ENCODE results near the gene BRMS1. TPM values are rescaled to one million over a fixed set of nuclear protein-coding genes. Genes with fewer than 3 reads are reported as not detected.
"Not testable (repeated sequence)": the region's sequence is repeated elsewhere in the genome, so short reads cannot be mapped to it uniquely, and the experiment has no call there.

The BRMS1 gene
- total and polyA plus RNA-seq, 2 experiments from 2014 or later: 59.1 to 61.7 TPM

GRCh38 chr11:66386171-66387069 is 41.5 kb upstream of the BRMS1 start:
- Histone ChIP-seq H3K27me3 (ENCODE audit: insufficient read depth) (no peaks in the 10 kb centered on the region), H3K4me3 (peak overlapping the region; percentile 32; the same call in 1 of the 2 replicates), H3K4me1 (ENCODE audit: insufficient read depth) (no peaks in the 10 kb centered on the region), H2AFZ (peak overlapping the region; percentile 15; the same call in 1 of the 2 replicates), H3K4me2 (peak overlapping the region; percentile 63), H4K20me1 (replicated peaks; ENCODE audit: insufficient read depth) (no peaks in the 10 kb centered on the region), H3K36me3 (ENCODE audit: insufficient read depth) (no peaks in the 10 kb centered on the region), H3F3A (replicated peaks; ENCODE audit: low read depth) (no peaks in the 10 kb centered on the region; the same call in 1 of the 2 replicates), H3K27ac (ENCODE audit: low read depth) (no peak overlapping the region), H3K9me2 (ENCODE audit: insufficient read depth) (no peaks in the 10 kb centered on the region), H3K79me2 (replicated peaks; ENCODE audit: insufficient read depth) (no peaks in the 10 kb centered on the region)
- Mint-ChIP-seq H3K36me3 (ENCODE audit: low read depth) (no peaks in the 10 kb centered on the region), H3K9me3 (no peaks in the 10 kb centered on the region), H3K27me3 (ENCODE audit: insufficient read depth, low read depth, poor library complexity) (peaks cover 6% of the 10 kb centered on the region), H3K4me1 (no peaks in the 10 kb centered on the region), H3K27ac (no peak overlapping the region), H3K4me3 (peak overlapping the region; percentile 53)
- peak; percentile 97 for DNase-seq (ENCODE audit: low spot score)
- ATAC-seq: peak; percentile 74
- TF ChIP-seq STAT1 (IDR thresholded peaks at IDR 0.05; ENCODE audit: unreplicated experiment): no peak
- TF ChIP-seq EZH2 (IDR thresholded peaks at IDR 0.05; ENCODE audit: low read depth, unreplicated experiment): no peak
- no peak for TF ChIP-seq POLR2AphosphoS5 (IDR thresholded peaks at IDR 0.05; ENCODE audit: low read depth)
- TF ChIP-seq CTCF (conservative IDR thresholded peaks at IDR 0.05; ENCODE audit: low read depth in 2 of 2): peak; percentile 90 to 98

GRCh38 chr11:66384316-66384715 is 39.4 kb upstream of the BRMS1 start:
- H4K20me1 ChIP-seq (replicated peaks; ENCODE audit: insufficient read depth): not testable (repeated sequence)

GRCh38 chr11:66380264-66380663 is 35.4 kb upstream of the BRMS1 start:
- H3K36me3 ChIP-seq (ENCODE audit: insufficient read depth); H3K27me3 Mint-ChIP-seq (ENCODE audit: insufficient read depth, low read depth, poor library complexity); H3K4me1 Mint-ChIP-seq; H3K4me2 ChIP-seq; H3K9me3 Mint-ChIP-seq; H3K4me1 ChIP-seq (ENCODE audit: insufficient read depth); H3K79me2 ChIP-seq (replicated peaks; ENCODE audit: insufficient read depth); H4K20me1 ChIP-seq (replicated peaks; ENCODE audit: insufficient read depth); H3F3A ChIP-seq (replicated peaks; ENCODE audit: low read depth); H3K4me3 Mint-ChIP-seq; H3K9me2 ChIP-seq (ENCODE audit: insufficient read depth); H3K27ac ChIP-seq (ENCODE audit: low read depth); H3K4me3 ChIP-seq; H3K27me3 ChIP-seq (ENCODE audit: insufficient read depth); H3K27ac Mint-ChIP-seq; H3K36me3 Mint-ChIP-seq (ENCODE audit: low read depth): not testable (repeated sequence)
- peak; percentile 40 for DNase-seq (ENCODE audit: low spot score)
- peak overlapping the region; percentile 25; the same call in 1 of the 2 replicates for H2AFZ ChIP-seq
- TF ChIP-seq CTCF (conservative IDR thresholded peaks at IDR 0.05; ENCODE audit: low read depth in 2 of 2): 0 out of 4 replicates have a peak, but pooled peaks of 1 of the 2 experiments have one; percentile 7
- ATAC-seq: peak; percentile 67

More at GRCh38 chr11:66384316-66384715, 39.4 kb upstream of the BRMS1 start:
- H3K4me3 Mint-ChIP-seq; H3K4me3 ChIP-seq; H3K9me2 ChIP-seq (ENCODE audit: insufficient read depth); H3K4me1 ChIP-seq (ENCODE audit: insufficient read depth); H3K4me1 Mint-ChIP-seq; DNase-seq (ENCODE audit: low spot score); H3K27ac ChIP-seq (ENCODE audit: low read depth); H3K36me3 Mint-ChIP-seq (ENCODE audit: low read depth); ATAC-seq; H3K79me2 ChIP-seq (replicated peaks; ENCODE audit: insufficient read depth); H3K27ac Mint-ChIP-seq; H3F3A ChIP-seq (replicated peaks; ENCODE audit: low read depth); H3K27me3 Mint-ChIP-seq (ENCODE audit: insufficient read depth, low read depth, poor library complexity); H2AFZ ChIP-seq; H3K4me2 ChIP-seq; H3K36me3 ChIP-seq (ENCODE audit: insufficient read depth); H3K27me3 ChIP-seq (ENCODE audit: insufficient read depth); H3K9me3 Mint-ChIP-seq: not testable (repeated sequence)

GRCh38 chr11:66373690-66374287 is 28.9 kb upstream of the BRMS1 start:
- not testable (repeated sequence) for H3K9me3 Mint-ChIP-seq; DNase-seq (ENCODE audit: low spot score); ATAC-seq; H3K36me3 ChIP-seq (ENCODE audit: insufficient read depth); H2AFZ ChIP-seq; H3K27me3 ChIP-seq (ENCODE audit: insufficient read depth); H3K4me3 Mint-ChIP-seq; H3K4me2 ChIP-seq; H3K4me3 ChIP-seq; H4K20me1 ChIP-seq (replicated peaks; ENCODE audit: insufficient read depth); H3K27ac Mint-ChIP-seq; H3K9me2 ChIP-seq (ENCODE audit: insufficient read depth); H3K27ac ChIP-seq (ENCODE audit: low read depth)
- Mint-ChIP-seq H3K4me1 (peaks cover 25% of the 10 kb centered on the region), H3K27me3 (ENCODE audit: insufficient read depth, low read depth, poor library complexity) (peaks cover 13% of the 10 kb centered on the region), H3K36me3 (ENCODE audit: low read depth) (peaks cover 19% of the 10 kb centered on the region)
- Histone ChIP-seq H3F3A (replicated peaks; ENCODE audit: low read depth) (peaks cover 20% of the 10 kb centered on the region; the same call in 1 of the 2 replicates), H3K79me2 (replicated peaks; ENCODE audit: insufficient read depth) (peaks cover 19% of the 10 kb centered on the region), H3K4me1 (ENCODE audit: insufficient read depth) (peaks cover 21% of the 10 kb centered on the region)

Measured in GM23338 (cell line).